Fibroblast of upper back skin (primary cell): ENCODE data around the gene DLGAP4.

Experiments used
- DNase-seq: peaks from one replicate; pipeline ENCODE4 v3.0.0-alpha.2; 2013

Gene DLGAP4

DNA sequence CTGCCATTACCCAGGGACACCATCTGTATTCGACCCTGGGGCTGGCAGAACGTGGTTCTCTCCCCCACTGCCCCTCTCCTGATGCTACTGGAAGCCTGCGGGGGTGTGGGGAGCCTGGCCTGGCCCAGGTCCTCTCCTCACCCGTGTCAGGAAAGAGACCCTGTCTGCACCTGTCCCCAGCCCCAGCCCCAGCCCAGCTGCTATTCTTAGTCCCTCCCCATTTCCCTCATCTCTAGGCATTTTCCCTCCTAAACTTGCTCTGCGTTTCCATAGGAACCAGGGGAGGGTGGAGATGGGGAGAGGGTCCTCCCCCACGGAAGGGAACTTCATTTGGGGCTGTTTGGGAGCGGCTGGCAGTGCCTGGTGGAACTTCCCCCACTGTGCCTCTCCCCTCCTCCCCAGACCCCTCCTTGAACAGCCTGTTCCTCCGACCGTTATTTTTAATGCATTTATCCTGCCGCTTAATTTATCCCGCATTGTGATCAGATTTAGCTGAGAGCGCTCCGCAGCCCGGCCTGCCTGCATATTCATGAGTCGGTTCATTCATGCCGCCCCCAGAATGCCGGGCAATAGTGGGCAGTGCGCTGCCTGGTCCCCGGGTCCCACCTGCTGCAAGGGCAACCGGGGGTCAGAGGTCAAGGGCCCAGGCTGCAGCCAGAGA lies 31.8 kb upstream of the DLGAP4 start:
- no peak for DNase-seq

DNA sequence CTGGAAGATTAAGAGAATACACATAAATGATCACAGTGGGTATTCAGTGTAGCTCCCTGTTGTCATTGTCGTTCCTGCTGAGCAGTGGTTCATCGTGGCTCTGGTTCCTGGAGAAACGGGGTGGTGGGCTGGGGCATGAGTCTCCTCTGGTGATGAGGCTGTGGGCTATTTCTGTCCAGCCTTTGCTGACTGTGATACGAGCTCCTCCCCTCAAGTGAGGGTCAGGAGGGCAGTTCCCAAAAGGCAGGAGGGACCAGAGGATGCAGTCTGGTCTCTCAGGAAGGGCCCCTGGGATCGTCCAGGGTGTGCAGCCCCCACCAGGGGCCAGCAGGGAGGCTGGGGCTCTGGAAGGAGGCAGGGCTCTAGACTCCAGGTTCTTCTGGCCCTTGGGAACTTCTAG lies 31.1 kb upstream of the DLGAP4 start:
- no peak for DNase-seq

- DNase-seq: no peak
These were observed 30.5 kb upstream of the DLGAP4 start for GRCh38 chr20:36275441-36276189.

DNA sequence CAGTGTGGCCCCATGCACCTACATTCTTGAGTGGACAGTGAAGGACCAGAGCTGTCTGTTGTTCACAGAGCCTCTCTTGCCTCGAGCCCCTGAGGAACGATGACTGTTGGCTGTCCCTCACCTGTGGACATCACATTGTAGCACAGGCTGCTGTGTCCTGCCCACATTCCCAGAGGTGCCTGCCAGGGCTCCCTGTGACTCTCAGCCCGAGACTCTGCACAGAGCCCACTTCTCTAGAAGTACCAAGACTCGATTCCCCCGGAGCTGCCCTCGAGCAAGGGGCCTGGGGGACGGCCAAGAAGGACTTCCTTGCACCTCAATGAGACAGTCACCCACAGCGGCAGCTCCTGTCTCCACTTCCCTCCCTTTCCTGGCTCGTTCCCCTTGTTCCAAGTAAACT lies 28.6 kb upstream of the DLGAP4 start:
- no peak for DNase-seq

- no peak for DNase-seq
These were observed 26.8 kb upstream of the DLGAP4 start for GRCh38 chr20:36279362-36279761.

GRCh38 chr20:36279776-36280175 lies 26.4 kb upstream of the DLGAP4 start:
- no peak for DNase-seq

DNA sequence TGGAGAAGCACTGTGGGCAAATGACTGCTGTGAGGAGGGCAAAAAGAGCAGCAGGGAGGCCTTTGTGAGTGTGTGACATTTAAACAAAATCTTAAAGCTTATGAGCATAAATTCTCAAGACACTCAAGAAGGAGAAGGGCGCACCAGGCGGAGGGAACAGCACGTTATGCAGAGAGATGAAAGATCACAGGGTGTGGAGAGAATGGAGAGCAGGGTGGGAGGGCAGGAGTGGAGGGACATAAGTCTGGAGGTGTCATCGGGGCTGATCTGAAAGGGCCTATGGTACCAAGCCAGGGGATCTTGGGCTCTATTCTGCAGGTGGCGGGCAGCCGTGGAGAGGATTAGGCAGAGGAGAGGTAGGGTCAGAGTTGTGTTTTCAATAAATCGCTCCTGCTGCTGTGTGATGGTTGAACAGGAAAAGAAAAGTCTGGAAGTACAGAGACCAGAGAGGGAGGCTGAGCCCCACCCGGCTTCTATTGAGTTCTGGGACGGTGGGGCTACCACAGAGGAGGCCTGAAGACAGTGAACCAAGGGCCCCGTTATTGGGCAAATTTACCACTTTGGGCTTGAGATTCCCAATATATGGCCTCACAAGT lies 24.3 kb upstream of the DLGAP4 start:
- DNase-seq: no peak

GRCh38 chr20:36284751-36285150 lies 21.4 kb upstream of the DLGAP4 start:
- DNase-seq: no peak

DNA sequence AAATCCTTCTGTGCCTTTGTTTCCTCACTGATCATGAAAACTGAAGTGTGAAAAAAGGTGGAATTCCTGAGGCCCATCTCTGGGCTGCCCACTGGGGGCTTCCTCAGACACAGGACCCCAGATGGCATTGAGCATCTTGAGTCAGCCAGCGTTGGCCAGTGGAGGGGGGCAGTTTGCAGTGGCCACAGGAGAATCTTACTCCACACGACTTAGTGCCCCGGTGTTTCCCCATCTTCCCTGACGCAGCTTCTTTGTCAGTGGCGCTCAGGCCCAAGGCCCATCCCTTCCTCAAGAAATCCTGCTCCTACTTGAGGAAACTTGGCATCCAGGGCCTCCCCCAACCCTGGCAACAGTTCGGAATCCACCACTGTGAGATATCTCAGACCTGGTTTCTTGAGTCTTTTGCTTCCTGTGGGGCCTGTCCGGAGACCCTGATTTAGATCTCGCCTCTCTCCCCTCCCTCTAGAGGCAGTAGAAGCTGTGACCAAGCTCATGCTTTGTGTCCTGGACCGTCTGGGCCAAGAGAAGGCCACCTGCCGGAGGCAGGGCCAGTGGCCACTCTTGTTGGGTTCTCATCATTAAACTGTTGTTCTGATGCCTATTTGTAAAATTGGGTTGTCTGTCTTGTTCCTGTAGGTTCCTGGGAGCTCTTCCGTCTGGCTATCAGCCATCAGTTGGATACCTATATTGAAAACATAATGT lies 20.2 kb upstream of the DLGAP4 start:
- no peak for DNase-seq

- no peak for DNase-seq
These were observed 8.5 kb upstream of the DLGAP4 start for GRCh38 chr20:36297656-36298055.

- no peak for DNase-seq
These were observed 8.1 kb upstream of the DLGAP4 start for GRCh38 chr20:36298061-36298460.

DNA sequence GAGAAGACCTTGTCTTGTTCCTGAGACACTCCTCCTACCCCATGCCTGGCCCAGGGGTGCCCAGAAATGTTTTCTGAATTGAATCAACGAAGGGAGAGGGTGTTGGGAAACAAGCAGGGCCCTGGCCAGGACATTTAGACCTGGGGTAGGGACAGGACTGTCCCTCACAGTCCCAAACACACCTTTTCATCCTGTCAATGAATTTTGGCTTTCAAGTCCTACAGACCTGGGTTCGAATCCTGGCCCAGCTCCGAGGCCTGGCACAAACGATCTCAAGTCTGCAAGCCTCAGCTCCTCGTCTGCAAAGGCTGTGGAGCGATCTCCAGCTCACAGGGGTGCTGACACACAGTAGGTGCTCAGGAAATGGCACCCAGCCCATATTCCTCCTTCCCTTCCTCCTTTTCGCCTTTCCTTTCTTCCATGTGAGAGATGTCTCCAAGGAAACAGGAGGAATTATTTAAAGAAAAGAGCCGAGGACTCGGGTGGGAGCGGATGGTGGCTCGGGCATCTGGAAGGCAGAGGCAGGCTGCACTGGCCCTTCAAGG lies 7.3 kb upstream of the DLGAP4 start:
- no peak for DNase-seq

GRCh38 chr20:36299459-36299858 lies 6.7 kb upstream of the DLGAP4 start:
- DNase-seq: no peak

- DNase-seq: no peak
These were observed 4.6 kb upstream of the DLGAP4 start for GRCh38 chr20:36301359-36302119.

GRCh38 chr20:36303020-36303595 lies 3.0 kb upstream of the DLGAP4 start:
- no peak for DNase-seq

DNA sequence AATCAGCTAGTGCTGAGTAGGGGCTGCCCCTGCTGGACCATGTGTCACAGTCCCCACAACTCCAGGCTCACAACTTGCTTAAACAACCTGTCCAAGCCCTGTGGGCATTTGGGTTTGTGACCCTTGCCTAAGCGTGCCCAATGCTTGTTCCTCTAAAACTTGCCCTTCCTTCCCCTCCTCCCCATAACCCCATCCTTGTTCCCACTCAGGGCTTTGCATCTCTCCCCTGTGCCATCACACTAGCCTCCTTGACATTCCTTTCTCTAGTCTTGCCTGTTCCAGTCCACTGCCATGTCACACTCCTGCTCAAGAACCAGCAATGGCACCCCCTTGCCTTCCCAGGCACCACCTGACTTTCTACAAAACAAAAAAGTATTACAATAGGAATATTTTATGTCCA lies 2.3 kb upstream of the DLGAP4 start:
- DNase-seq: no peak

- DNase-seq: no peak
These were observed 1.2 kb upstream of the DLGAP4 start for GRCh38 chr20:36304786-36305495.

DNA sequence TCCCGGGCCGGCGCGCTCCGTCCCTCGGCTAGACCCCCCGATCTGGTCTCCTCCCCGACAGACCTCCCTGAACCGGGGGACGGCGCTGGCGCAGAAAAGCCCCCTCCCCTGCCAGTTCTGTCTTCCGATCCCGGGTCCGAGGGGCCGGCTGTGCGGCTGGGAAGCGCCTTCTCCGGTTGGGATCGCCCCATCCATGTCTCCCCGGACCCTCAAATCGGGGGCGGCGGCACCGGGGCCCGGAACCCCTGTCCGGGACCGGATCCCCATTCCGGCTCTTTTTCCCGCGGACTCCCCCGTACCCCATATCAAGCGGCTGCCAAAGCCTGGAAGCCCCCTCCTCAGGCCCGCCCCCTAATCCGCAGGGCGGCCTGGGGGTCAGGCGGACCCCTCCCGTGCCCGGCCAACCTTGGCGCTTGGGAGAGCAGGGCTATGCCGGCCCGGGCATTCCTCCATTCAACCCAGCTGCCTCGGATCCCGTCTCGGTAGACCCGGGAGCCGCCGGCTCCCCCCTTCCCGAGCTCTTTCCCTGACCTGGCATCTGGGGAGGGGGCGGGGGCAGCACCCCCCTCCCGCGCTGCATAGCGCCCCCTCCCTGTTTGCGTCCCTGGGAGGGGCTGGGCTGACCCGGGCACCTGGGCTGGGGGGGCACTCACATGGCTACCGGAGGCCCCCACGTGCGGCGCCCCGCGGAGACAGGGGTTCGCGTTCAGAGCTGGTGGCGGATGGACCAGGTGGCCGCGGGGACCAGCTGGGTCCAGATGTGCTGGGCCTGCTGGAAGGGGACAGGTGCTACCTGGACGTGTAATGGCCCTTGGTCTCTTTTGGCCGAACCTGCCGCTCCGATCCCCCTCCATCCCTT lies 643 bp downstream of the DLGAP4 start:
- DNase-seq: no peak

DNA sequence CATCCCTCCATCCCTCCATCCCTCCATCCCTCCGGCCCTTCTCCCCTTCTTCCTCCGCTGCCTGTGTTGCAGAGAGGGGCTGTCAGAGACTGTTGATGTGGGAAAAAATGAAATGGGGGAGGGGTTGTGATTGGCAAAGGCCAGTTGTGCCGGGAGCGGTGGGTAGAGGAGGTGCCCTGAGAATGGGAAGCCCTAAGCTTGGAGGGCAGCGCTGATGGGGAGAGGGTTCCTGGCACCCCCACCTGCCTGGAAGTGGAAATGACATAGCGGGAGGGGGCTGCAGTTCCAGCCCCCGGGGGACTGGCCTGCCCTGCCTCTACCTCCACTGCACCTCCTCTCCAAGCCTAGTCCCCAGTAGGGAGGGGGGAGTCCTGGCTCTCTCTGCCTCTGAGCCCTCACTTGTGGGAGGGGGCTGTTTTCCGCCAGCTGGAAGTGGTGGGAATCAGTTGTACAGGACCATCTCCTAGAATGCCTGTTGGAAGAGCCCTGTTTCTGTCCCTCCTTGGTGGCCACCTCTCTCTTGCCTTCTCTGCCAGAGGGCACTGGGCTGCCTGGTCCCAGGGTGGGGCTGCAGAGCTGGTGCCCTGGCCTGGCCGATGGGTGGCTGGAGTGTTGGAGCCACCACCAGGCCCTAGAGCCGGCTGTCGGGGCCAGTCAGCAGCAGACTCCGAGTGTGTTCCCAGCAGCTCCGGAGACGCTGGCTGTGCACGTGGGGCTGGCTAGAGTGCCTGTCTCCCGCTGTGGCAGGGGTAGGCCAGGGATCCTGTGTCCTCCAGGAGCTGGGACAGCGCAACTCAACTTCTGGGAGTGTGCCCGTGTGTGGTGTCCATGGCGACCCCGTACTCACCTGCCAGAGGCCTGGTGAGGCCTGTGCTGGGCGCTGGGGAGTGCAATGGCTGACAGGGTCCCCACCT lies 1.5 kb downstream of the DLGAP4 start:
- no peak for DNase-seq
